H1 (cell line): ENCODE data around the gene ILK.

Experiments
- BACH1 ChIP-seq: IDR thresholded peaks from 2 replicates; pipeline ENCODE4 v1.6.1; 2012; ENCODE audit warnings: low read length, improper control_type of control experiment
- BRCA1 ChIP-seq: IDR thresholded peaks from 2 replicates; pipeline ENCODE4 v1.6.1; 2012; ENCODE audit warnings: low read depth, low read length, improper control_type of control experiment
- CREB1 ChIP-seq: IDR thresholded peaks from 2 replicates; pipeline ENCODE4 v1.6.1; 2012; ENCODE audit warnings: inconsistent platforms
- CTCF ChIP-seq, 3 experiments: IDR thresholded peaks; 1 replicate in 2 of 3; 2 replicates in 1 of 3; pipeline versions ENCODE4 v1.5.1 to v1.6.1; 2011; ENCODE audit warnings: low read length in 3 of 3, mild to moderate bottlenecking in 3 of 3, inconsistent platforms in 2 of 3, low read depth in 1 of 3, moderate library complexity in 1 of 3; ENCODE audit not compliant: insufficient read depth in 1 of 3; ENCODE audit errors: control extremely low read depth in 1 of 3
- E2F6 ChIP-seq: IDR thresholded peaks from 2 replicates; pipeline ENCODE4 v1.6.1; 2012; ENCODE audit warnings: inconsistent platforms
- EZH2 ChIP-seq: fragments of 200-600 bp; sonication (generic); IDR thresholded peaks from 2 replicates; pipeline ENCODE4 v1.7.1; 2012; ENCODE audit warnings: low read depth, mild to moderate bottlenecking, moderate library complexity, low read length, inconsistent platforms; ENCODE audit not compliant: severe bottlenecking
- KDM5A ChIP-seq: fragments of 200-600 bp; IDR thresholded peaks from 2 replicates; pipeline ENCODE4 v1.7.1; 2012; ENCODE audit warnings: mild to moderate bottlenecking, low read length, inconsistent platforms, mixed read lengths
- MAFK ChIP-seq: IDR thresholded peaks from 2 replicates; pipeline ENCODE4 v1.6.1; 2012; ENCODE audit warnings: low read depth, mild to moderate bottlenecking, improper control_type of control experiment, low read length
- MAX ChIP-seq: IDR thresholded peaks from 2 replicates; pipeline ENCODE4 v1.6.1; 2012; ENCODE audit warnings: inconsistent platforms
- NRF1 ChIP-seq: IDR thresholded peaks from 2 replicates; pipeline ENCODE4 v1.6.1; 2011; ENCODE audit warnings: mild to moderate bottlenecking, low read depth, low read length, improper control_type of control experiment
- POLR2A ChIP-seq, 2 experiments: IDR thresholded peaks; 1 replicate in 1 of 2; 2 replicates in 1 of 2; pipeline ENCODE4 v1.6.1; 2011; ENCODE audit warnings: low read depth in 2 of 2, low read length in 2 of 2, mild to moderate bottlenecking in 2 of 2; ENCODE audit errors: control extremely low read depth in 1 of 2
- TAF1 ChIP-seq: IDR thresholded peaks from 2 replicates; pipeline ENCODE4 v1.6.1; 2011; ENCODE audit warnings: mild to moderate bottlenecking, low read depth, low read length
- USF2 ChIP-seq: IDR thresholded peaks from 2 replicates; pipeline ENCODE4 v1.6.1; 2011; ENCODE audit warnings: low read length, improper control_type of control experiment
- YY1 ChIP-seq: IDR thresholded peaks from 2 replicates; pipeline ENCODE4 v1.6.1; 2011; ENCODE audit warnings: low read depth, mild to moderate bottlenecking, low read length

GRCh38 chr11:6640036-6640984 is 36.7 kb downstream of the ILK start:
- TF ChIP-seq KDM5A, result no peak
- no peak for TF ChIP-seq CTCF (IDR thresholded peaks at IDR 0.05; ENCODE audit: control extremely low read depth in 1 of 3, insufficient read depth in 1 of 3, low read depth in 1 of 3, low read length in 3 of 3)
- TF ChIP-seq MAFK, result no peak
- TF ChIP-seq YY1, result no peak
- no peak for TF ChIP-seq POLR2A (IDR thresholded peaks at IDR 0.05; ENCODE audit: control extremely low read depth in 1 of 2, low read depth in 2 of 2, low read length in 2 of 2)
- TF ChIP-seq CREB1, result no peak
- TF ChIP-seq BRCA1, result no peak
- TF ChIP-seq BACH1, result no peak
- no peak for TF ChIP-seq TAF1
- no peak for TF ChIP-seq E2F6
- no peak for TF ChIP-seq EZH2
- no peak for TF ChIP-seq MAX
- no peak for TF ChIP-seq USF2
- no peak for TF ChIP-seq NRF1
